Hair follicular keratinocyte (primary cell): Measurements from ENCODE around the gene RNASEH1. TPM values are rescaled to one million over a fixed set of nuclear protein-coding genes. Genes with fewer than 3 reads are reported as not detected.

Experiments used
- total RNA-seq: library from RNA; depleted of rRNA; stranded (reverse); fragments of >200 nt; gene quantifications from 2 replicates; pipeline ENCODE4 v1.2.3, GENCODE V29; 2015

Gene RNASEH1, protein sequence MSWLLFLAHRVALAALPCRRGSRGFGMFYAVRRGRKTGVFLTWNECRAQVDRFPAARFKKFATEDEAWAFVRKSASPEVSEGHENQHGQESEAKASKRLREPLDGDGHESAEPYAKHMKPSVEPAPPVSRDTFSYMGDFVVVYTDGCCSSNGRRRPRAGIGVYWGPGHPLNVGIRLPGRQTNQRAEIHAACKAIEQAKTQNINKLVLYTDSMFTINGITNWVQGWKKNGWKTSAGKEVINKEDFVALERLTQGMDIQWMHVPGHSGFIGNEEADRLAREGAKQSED
- total RNA-seq: 22.3 and 25.7 TPM in 2 replicates

GRCh38 chr2:3558205-3559014 lies at the start of gene RNASEH1:
Gene RNASEH1 (minus strand): TSS chr2:3558333. CDS start chr2:3558260, 73 bp downstream.

GRCh38 chr2:3594493-3595281 lies 36.6 kb upstream of the RNASEH1 start, which contains the start of gene COLEC11:
Gene COLEC11 (plus strand): TSS chr2:3595112. CDS start chr2:3604341, 9,229 bp downstream.

GRCh38 chr2:3519255-3520205 lies 38.6 kb downstream of the RNASEH1 start, which contains the start of gene ADI1:
Gene ADI1 (minus strand): TSS chr2:3519531. CDS start chr2:3519487, 44 bp downstream.

Other genes starting within 250 kb of the RNASEH1 start
- 57.6 and 57.9 TPM in 2 replicates for gene EIPR1, start 180.5 kb downstream of the RNASEH1 start, total RNA-seq
- gene TRAPPC12, start 178.6 kb downstream of the RNASEH1 start, total RNA-seq: 51.3 and 51.4 TPM in 2 replicates
- gene ADI1, start 38.8 kb downstream of the RNASEH1 start, total RNA-seq: 29.5 and 40.8 TPM in 2 replicates
- 3,199 and 3,621 TPM in 2 replicates for gene RPS7, start 16.9 kb upstream of the RNASEH1 start, total RNA-seq
- gene COLEC11, start 36.8 kb upstream of the RNASEH1 start, total RNA-seq: 0.31 TPM in 1 of 2 replicates, not detected in the other
- not detected in 2 replicates for gene ALLC, start 99.9 kb upstream of the RNASEH1 start, total RNA-seq
- not detected in 2 replicates for gene DCDC2C, start 145.2 kb upstream of the RNASEH1 start, total RNA-seq